Inflammatory macrophage treated with lipopolysaccharide for 1 hour (primary cell): Measurements from ENCODE around the gene SPHK2.
A peak's percentile ranks its signal among the peaks of the same experiment; 100 is the strongest.

Source experiments
- DNase-seq, 2 donors: peaks; one replicate each; pipeline ENCODE4 v3.0.0-alpha.2; 2020 to 2022

The SPHK2 gene

DNA sequence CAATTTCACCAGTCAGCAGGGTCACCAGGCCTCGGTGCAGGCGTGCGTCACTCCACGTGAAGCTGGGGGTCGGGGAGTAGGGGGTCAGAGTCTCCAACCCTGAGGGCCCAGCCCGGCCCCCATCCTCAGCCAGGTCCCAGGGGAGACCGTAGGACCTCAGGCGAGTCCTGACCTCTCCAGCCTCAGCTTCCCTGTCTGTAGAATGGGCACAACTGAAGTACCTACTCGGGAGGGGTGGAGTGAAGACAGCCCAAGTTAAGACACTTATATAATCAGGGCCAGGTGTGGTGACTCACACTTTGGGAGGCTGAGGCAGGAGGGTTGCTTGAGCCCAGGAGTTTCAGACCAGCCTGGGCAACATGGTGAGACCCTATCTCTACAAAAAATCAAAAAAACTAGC lies 15.5 kb upstream of the SPHK2 start:
- DNase-seq: no peak

- DNase-seq: no peak
Observed at GRCh38 chr19:48606463-48607358, 12.6 kb upstream of the SPHK2 start, which contains the start of gene SPACA4. TSS of gene SPACA4 (plus strand) at chr19:48606742. CDS start at chr19:48606979, 237 bp downstream.

DNA sequence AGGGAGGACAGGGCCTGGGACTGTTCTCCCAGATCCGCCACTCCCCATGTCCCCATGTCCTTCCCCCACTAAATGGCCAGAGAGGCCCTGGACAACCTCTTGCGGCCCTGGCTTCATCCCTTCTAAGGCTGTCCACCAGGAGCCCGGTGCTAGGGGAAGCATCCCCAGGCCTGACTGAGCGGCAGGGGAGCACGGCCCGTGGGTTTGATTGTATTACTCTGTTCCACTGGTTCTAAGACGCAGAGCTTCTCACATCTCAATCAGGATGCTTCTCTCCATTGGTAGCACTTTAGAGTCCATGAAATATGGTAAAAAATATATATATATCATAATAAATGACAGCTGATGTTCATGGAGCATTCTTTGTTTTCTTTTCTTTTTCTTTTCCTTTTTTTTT lies 11.9 kb upstream of the SPHK2 start:
- DNase-seq: no peak

DNA sequence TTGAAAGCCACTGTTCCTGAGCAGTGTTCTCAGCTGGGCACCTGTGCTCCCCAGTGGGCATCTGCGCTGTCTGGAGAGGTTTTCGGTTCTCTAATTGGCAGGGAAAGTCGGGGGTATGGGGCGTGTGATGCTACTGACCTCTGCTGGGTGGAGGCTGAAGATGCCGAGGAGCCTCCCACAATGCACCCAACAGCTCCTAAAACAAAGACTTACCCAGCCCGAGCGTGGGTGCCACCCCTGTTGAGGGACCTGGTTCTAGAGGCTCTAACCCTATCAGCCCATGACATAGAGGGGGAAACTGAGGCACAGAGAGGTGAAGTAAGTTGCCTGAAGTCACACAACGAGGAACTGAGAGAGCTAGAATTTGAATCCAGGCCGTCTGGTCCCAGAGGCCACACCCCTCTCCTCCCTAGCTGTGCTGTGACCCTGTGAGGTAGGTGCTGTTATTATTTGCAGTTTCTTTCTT lies 10.5 kb upstream of the SPHK2 start:
- peak; percentile 61 to 66 for DNase-seq

- no peak for DNase-seq
Observed at GRCh38 chr19:48609571-48610108, 9.7 kb upstream of the SPHK2 start.

- DNase-seq: no peak
Observed at GRCh38 chr19:48611872-48612271, 7.4 kb upstream of the SPHK2 start.

DNA sequence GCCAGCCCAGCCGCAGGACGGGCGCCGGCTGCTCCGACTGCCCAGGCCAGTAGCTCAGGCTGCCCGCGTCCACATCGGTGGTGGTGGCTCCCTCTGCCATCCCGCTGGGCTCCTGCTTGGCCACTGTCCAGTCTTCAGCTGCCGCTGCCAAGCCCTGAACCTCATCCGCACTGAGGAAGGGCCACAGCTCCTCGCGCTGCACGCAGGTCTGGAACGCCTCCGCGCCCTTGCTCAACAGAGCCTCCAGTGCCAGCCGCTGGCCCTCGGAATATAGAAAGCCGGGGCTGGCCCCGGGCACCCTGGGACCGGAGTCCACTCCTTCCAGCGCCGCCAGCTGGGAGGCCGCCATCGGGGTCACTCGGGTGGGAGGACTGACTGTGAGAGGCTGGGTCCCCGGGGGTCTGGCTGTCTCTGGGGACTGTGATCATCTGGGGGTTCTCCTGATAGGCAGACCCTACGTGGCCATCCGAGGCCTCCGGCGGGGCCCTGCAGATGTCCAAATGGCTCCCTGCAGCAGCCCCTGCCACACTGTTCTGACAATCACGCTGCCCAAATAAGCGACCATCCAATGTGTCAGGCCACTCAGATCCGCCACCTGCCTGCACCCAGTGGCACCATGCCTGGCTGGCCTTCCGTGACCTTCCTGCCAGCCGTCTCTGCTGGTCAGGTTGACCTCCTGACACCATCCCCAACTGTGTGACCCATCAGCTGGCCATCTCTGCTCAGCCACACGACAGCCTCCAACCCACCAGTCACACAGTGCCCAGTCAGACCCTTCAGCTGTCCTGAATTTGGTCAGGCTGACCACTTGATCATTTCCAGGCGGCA lies 6.1 kb upstream of the SPHK2 start:
- no peak for DNase-seq

- no peak for DNase-seq
Observed at GRCh38 chr19:48613852-48614435, 5.4 kb upstream of the SPHK2 start.

GRCh38 chr19:48614436-48615230 lies 4.7 kb upstream of the SPHK2 start, which contains the start of gene FAM83E:
TSS of gene FAM83E (minus strand) at chr19:48615076. CDS start at chr19:48613372, 1,704 bp downstream.
- DNase-seq: no peak

DNA sequence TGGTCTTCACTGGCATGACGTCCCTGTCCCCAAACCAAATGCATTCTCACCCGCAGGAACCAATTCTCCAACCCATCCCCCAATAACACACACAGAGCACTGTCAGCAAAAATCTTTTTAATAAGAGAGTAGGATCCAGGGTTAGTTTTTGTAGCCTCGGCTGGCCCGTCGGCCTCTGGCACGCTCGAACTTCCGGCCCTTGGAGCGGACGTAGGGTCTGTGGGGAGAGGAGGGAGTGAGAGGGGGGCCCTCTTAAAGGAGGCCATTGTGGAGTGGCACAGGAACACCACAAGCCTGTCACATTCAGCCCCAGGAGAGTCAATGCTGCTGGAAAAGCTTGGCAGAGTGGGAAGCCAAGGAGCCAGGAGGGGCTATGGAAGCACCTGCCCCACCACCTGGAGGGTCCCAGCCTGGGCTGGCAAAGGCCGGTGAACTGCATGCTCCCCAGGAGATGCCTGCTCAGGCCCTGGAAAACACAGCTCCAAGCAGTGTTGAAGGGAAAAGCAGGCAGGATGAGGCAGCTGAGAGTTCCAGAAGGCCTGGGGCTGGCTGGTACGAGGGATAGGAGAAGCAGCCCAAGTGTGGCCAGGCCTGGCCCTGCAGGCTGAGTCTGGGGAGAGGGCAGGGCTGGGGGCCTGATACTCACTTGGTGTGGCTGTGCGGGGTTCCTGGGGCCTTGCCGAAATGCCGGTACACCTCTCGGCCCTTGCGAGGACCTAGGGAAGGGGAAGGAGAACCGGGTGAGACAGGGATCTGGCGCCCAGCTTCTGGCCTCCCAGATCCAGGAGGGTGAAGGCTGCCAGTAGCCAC lies 3.9 kb upstream of the SPHK2 start:
- DNase-seq: no peak

DNA sequence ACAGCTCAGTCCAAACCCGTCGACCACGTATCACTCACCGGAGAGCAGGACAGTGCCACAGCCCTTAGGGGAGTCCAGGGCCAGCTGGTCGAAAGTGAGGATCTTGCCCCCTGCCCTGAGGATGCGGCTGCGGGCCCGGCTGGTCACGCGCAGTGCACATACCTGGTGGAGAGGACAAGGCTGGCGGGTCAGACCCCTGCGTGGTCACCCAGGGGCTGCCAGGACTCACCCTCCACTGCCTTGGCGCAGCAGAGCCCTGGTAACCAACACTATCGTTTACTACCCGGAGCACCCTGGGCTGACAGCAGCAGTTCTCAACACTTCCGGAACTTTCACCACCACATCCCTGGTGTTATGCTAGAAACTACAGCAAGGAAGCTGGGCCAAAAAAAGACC lies 3.3 kb upstream of the SPHK2 start:
- no peak for DNase-seq

GRCh38 chr19:48616491-48617056 lies 2.7 kb upstream of the SPHK2 start:
- DNase-seq: no peak

- DNase-seq: no peak
Observed at GRCh38 chr19:48617146-48617937, 2.0 kb upstream of the SPHK2 start.

DNA sequence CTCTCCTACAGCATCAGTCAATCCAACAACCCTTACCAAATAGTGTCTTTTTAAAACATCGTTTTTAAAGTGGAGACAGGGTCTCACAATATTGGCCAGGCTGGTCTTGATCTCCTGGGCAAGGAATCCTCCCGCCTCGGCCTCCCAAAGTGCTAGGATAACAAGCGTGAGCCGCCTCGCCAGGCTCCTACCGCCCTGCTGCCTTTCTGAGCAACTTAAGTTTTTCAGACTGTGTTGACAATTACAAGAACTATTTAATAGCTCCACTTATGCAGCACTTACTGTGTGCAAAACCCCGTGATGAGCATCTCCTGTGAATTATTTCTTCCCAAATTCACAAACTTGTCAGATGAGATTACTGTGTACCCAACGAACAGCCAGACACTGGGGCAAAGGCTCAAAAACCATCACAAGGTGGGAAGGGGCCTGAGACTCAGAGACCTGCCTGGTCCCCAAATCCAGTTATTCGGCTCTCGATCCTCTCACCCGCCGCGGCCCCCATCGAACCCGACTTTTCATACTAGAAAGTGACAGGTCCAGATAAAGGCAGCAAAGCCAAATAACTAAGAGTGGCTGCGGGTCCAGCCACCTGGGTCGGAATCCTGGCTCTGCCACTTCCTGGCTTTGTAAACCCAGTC lies 909 bp upstream of the SPHK2 start:
- no peak for DNase-seq

DNA sequence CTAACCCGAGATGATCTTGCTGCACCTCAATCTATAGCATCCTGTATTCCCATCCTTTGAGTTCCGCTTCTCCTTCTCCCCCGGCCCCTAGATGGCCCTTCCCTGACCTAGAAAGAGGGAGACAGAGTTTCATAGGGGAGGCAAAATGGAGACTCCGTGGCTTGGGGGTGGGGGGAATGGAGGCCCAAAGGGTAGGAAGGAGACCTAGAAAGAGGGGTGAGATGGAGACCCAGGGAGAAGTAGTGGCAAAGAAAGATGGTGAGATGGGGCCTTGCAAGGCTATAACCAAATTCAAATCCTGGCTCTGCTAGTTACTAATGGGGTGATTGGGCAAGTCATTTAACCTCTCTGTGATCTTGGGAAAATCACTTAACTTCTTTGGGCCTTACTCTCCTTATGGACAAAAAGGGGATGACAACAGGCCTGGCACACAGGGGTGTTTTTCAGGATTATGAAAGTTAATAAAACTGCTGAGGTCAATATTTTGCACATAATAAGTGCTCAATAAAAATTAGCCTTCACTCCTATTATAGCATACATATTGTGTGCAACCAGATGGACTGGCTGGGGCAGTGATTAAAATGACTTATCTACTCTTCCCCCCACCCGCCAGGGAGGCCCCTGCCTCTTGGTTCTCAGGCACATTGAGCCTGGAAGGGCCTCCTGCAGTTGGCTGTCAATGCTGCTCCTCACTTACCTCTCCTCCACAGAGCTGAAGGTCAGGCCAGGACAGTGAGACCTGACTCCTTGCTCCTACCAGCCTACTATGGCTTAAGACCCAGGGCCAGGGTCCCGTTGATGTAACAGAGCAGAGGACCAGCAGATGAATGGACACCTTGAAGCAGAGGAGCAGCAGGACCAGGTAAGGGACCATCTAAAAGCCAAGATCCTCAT lies 633 bp downstream of the SPHK2 start:
- peak; percentile 40 to 56 for DNase-seq

GRCh38 chr19:48623556-48624066 lies 4.3 kb downstream of the SPHK2 start:
- no peak for DNase-seq

GRCh38 chr19:48624067-48624594 lies 4.8 kb downstream of the SPHK2 start:
- DNase-seq: peak; percentile 90 to 91
